GM12873 (cell line): Measurements from ENCODE around the gene ZNF174.

Experiments used
- CTCF ChIP-seq: IDR thresholded peaks from 2 replicates; pipeline ENCODE4 v1.5.1; 2012; ENCODE audit warnings: low read depth, mild to moderate bottlenecking, moderate library complexity, low read length, control low read depth; ENCODE audit not compliant: insufficient read depth; ENCODE audit errors: missing control alignments

ZNF174 gene

GRCh38 chr16:3401719-3402397, 843 bp downstream of the ZNF174 start:
- no peak for TF ChIP-seq CTCF

- TF ChIP-seq CTCF, result no peak
Measured at GRCh38 chr16:3408561-3409197, 7.7 kb downstream of the ZNF174 start.

GRCh38 chr16:3413730-3414379, 12.8 kb downstream of the ZNF174 start:
- TF ChIP-seq CTCF, result no peak

GRCh38 chr16:3431779-3432219, 30.8 kb downstream of the ZNF174 start:
- TF ChIP-seq CTCF, result no peak

GRCh38 chr16:3434373-3434772, 33.4 kb downstream of the ZNF174 start:
- no peak for TF ChIP-seq CTCF

GRCh38 chr16:3439637-3440036, 38.6 kb downstream of the ZNF174 start:
- TF ChIP-seq CTCF, result no peak

GRCh38 chr16:3443108-3444031, 42.4 kb downstream of the ZNF174 start, which contains the start of the genes NAA60 and ZNF597:
TSS of gene NAA60 (plus strand) at chr16:3443680. CDS start at chr16:3476228, 32,548 bp downstream.
TSS of gene ZNF597 (minus strand) at chr16:3443504. CDS start at chr16:3443153, 351 bp downstream.
- no peak for TF ChIP-seq CTCF
